ENCODE measurements around the gene NKIRAS1.

GRCh38 chr3:23966328-23966727 lies 49.5 kb upstream of the NKIRAS1 start:
- no peak for TF ChIP-seq ZNF10 (tag by site-specific recombination; IDR thresholded peaks at IDR 0.05)
- no peak for TF ChIP-seq SCRT2 (tag by site-specific recombination; IDR thresholded peaks at IDR 0.05)
- no peak for TF ChIP-seq HOXA7 (CRISPR knock-in tag; IDR thresholded peaks at IDR 0.05; ENCODE audit: borderline replicate concordance)
- TF ChIP-seq CTCF (tag by site-specific recombination; IDR thresholded peaks at IDR 0.05): no peak
- TF ChIP-seq ZNF555 (tag by site-specific recombination; conservative IDR thresholded peaks at IDR 0.05): no peak
- TF ChIP-seq ZSCAN16 (tag by site-specific recombination; IDR thresholded peaks at IDR 0.05): no peak
- TF ChIP-seq ZNF610 (tag by site-specific recombination; IDR thresholded peaks at IDR 0.05; ENCODE audit: borderline replicate concordance): no peak
